ENCODE data around the gene KDM4B. TPM values are rescaled to one million over a fixed set of nuclear protein-coding genes. Genes with fewer than 3 reads are reported as not detected.

KDM4B gene
- total RNA-seq, 2 donors from 2014 or later = 21.0 to 44.8 TPM

GRCh38 chr19:5058521-5059212 lies 89.8 kb downstream of the KDM4B start:
- peaks cover 22 to 25% of the 10 kb centered on the region in 2 donors for H3K36me3 Mint-ChIP-seq
- ATAC-seq = no peak
- DNase-seq (ENCODE audit: low spot score in 2 of 2) = no peak
- H3K27ac Mint-ChIP-seq = no peak overlapping the region
- H3K9me3 Mint-ChIP-seq = peaks cover 6 to 17% of the 10 kb centered on the region in 2 donors

DNA sequence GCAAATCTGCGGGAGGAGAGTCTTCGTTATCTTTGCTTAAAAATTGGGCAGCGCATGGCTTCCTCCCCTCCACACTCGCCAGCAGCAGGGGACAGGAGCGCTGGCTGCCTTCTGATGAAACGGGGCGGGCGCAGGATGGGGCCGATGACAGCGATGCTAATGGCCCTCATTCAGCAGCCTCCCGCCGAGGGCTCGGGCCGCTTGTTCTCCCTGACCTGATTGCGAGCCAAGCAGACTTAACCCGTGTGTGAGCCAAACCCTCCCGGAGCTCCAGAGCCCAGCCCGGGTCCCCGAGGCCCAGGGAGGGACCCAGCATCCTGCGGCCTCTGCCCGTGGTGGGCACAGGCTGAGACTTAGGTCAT lies 90.3 kb downstream of the KDM4B start:
- ATAC-seq (no peak), DNase-seq (ENCODE audit: low spot score in 2 of 2) (no peak)
- Mint-ChIP-seq H3K9me3 (peaks cover 6 to 17% of the 10 kb centered on the region in 2 donors), H3K36me3 (peaks cover 22 to 25% of the 10 kb centered on the region in 2 donors), H3K27ac (no peak overlapping the region)

GRCh38 chr19:5059793-5060192 lies 90.9 kb downstream of the KDM4B start:
- H3K9me3 Mint-ChIP-seq = peaks cover 6 to 17% of the 10 kb centered on the region in 2 donors
- ATAC-seq = no peak
- DNase-seq (ENCODE audit: low spot score in 2 of 2) = no peak
- H3K27ac Mint-ChIP-seq = no peak overlapping the region
- H3K36me3 Mint-ChIP-seq = peaks cover 22 to 25% of the 10 kb centered on the region in 2 donors

DNA sequence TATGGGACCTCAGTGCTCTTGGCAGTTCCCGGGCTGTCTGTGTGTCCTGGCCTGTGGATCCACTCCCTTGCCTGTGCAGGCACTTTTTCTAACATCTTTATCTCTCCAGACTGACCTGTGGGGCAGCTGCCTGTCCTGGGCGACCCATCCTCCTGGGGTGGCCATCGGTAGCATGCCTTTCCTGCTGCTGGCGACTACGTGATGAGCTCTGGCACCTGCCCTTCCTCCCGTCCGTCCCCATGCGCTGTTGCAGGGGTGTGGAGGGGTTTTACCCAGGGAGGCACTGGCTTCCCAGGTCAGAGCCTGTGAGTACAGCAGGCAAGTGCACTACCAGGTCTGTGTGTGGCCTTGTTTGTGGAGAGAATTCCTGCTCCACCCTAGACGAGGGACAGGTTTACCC lies 93.3 kb downstream of the KDM4B start:
- Mint-ChIP-seq H3K9me3 (peaks cover 6 to 17% of the 10 kb centered on the region in 2 donors), H3K27ac (peak overlapping the region in 1 of 2 donors; percentile 65), H3K36me3 (peaks cover 22 to 25% of the 10 kb centered on the region in 2 donors)
- DNase-seq (ENCODE audit: low spot score in 2 of 2) (no peak), ATAC-seq (no peak)

- no peak for ATAC-seq
- Mint-ChIP-seq H3K36me3 (peaks cover 22 to 25% of the 10 kb centered on the region in 2 donors), H3K9me3 (peaks cover 6 to 17% of the 10 kb centered on the region in 2 donors), H3K27ac (no peak overlapping the region)
- DNase-seq (ENCODE audit: low spot score in 2 of 2) = no peak
Observed at GRCh38 chr19:5062799-5063198, 93.9 kb downstream of the KDM4B start.

DNA sequence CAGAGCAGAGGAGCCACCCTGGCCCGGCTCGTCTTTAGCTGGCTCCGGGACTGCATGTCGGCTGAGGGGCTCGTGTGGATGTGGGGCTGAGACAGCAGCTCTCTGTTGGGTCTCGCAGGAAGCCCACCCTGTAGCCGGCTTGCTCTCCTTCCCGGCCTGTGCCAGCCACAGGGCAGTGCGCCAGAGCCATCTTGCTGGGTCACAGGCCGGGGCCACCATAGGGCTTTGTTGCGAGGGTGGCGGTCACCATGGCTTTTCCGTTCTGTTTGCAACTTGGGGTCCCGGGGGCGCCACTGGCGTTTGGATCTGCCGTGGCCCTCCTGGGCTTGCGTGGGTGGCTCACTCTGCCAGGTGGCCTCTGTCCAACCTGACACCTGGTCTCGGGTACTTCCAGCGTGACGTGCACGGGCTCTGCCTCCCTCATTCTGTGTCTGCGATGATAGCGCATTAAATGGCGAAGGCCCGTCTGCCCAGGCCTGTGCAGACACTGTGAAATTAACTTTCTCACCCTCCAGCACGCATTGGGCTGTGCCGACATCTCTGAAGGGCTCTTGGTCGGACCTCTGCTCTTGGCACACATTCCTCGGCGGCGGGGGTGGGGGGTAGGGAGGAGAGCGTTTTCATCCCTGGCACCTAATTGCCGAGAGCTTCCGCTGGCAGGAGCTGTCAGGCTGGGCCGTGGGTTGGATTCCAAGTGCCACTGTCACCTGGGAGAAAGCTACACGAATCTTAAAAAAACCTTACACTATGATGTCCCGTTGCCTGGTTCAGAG lies 95.1 kb downstream of the KDM4B start:
- no peak for ATAC-seq
- Mint-ChIP-seq H3K27ac (no peak overlapping the region), H3K36me3 (peaks cover 22 to 25% of the 10 kb centered on the region in 2 donors), H3K9me3 (peaks cover 6 to 17% of the 10 kb centered on the region in 2 donors)
- DNase-seq (ENCODE audit: low spot score in 2 of 2) = no peak

GRCh38 chr19:5064896-5065295 lies 96.0 kb downstream of the KDM4B start:
- no peak for ATAC-seq
- peaks cover 6 to 17% of the 10 kb centered on the region in 2 donors for H3K9me3 Mint-ChIP-seq
- no peak overlapping the region for H3K27ac Mint-ChIP-seq
- DNase-seq (ENCODE audit: low spot score in 2 of 2) = no peak
- peaks cover 22 to 25% of the 10 kb centered on the region in 2 donors for H3K36me3 Mint-ChIP-seq

DNA sequence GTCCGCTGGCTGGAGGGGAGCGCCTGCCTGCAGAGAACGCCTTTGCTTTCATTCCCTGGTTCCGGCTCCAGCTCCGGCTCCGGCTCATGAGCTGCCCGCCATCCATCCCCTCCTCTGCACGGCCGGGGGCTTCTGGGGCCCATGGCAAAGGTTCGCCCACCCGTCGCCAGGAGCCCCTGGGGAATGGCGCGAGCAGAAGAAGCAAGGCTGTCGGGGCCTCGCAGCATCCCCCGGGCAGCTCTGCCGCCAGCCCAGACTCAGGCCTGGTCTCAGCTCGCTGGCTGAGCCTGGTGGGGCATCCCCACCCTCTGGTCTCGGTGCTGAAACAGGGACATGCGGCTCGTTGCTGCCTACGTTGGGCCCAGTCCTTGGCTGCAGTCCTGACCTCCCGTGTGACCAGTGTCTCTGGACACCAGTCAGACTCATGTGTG lies 96.8 kb downstream of the KDM4B start:
- ATAC-seq = no peak
- Mint-ChIP-seq H3K36me3 (peaks cover 22 to 25% of the 10 kb centered on the region in 2 donors), H3K9me3 (peaks cover 6 to 17% of the 10 kb centered on the region in 2 donors), H3K27ac (no peak overlapping the region)
- DNase-seq (ENCODE audit: low spot score in 2 of 2) = no peak

GRCh38 chr19:5066768-5067167 lies 97.9 kb downstream of the KDM4B start:
- H3K27ac Mint-ChIP-seq = no peak overlapping the region
- ATAC-seq (no peak), DNase-seq (ENCODE audit: low spot score in 2 of 2) (no peak)
- H3K9me3 Mint-ChIP-seq = peaks cover 6 to 9% of the 10 kb centered on the region in 2 donors
- H3K36me3 Mint-ChIP-seq = peaks cover 13 to 16% of the 10 kb centered on the region in 2 donors

- H3K27ac Mint-ChIP-seq = no peak overlapping the region
- H3K9me3 Mint-ChIP-seq = peaks cover 0 to 4% of the 10 kb centered on the region in 2 donors
- peaks cover 6 to 8% of the 10 kb centered on the region in 2 donors for H3K36me3 Mint-ChIP-seq
- ATAC-seq = no peak
- no peak for DNase-seq (ENCODE audit: low spot score in 2 of 2)
Observed at GRCh38 chr19:5067678-5068077, 98.8 kb downstream of the KDM4B start.

GRCh38 chr19:5068233-5069072 lies 99.5 kb downstream of the KDM4B start:
- Mint-ChIP-seq H3K27ac (no peak overlapping the region), H3K9me3 (no peaks in the 10 kb centered on the region), H3K36me3 (peaks cover 0 to under 1% of the 10 kb centered on the region in 2 donors)
- no peak for ATAC-seq
- no peak for DNase-seq (ENCODE audit: low spot score in 2 of 2)

- DNase-seq (ENCODE audit: low spot score in 2 of 2) (no peak), ATAC-seq (no peak)
- H3K27ac Mint-ChIP-seq = no peak overlapping the region
- no peaks in the 10 kb centered on the region for H3K9me3 Mint-ChIP-seq
- H3K36me3 Mint-ChIP-seq = no peaks in the 10 kb centered on the region
Observed at GRCh38 chr19:5070331-5070730, 101.4 kb downstream of the KDM4B start.

DNA sequence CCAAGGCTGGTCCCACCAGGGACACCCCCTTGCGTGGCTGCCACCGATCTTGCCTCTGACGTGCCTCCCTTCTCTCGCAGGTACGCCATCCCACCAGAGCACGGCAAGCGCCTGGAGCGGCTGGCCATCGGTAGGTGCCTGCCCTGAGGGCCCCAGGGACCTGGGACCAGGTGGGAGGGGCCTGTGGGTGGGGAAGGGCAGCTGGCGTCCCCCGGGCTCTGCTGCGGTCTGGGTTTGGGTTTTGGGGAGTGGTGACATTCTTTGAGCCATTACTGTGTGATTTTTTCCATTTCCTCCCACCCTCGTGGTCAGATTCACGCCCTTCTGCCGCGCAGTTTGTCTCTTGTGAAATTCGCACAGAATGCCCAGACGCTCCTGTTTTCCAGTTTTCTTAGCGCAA lies 102.0 kb downstream of the KDM4B start:
- DNase-seq (ENCODE audit: low spot score in 2 of 2) (no peak), ATAC-seq (no peak)
- Mint-ChIP-seq H3K36me3 (no peaks in the 10 kb centered on the region), H3K27ac (no peak overlapping the region), H3K9me3 (no peaks in the 10 kb centered on the region)

GRCh38 chr19:5071579-5071978 lies 102.7 kb downstream of the KDM4B start:
- ATAC-seq (no peak), DNase-seq (ENCODE audit: low spot score in 2 of 2) (no peak)
- H3K27ac Mint-ChIP-seq = no peak overlapping the region
- H3K9me3 Mint-ChIP-seq = no peaks in the 10 kb centered on the region
- no peaks in the 10 kb centered on the region for H3K36me3 Mint-ChIP-seq

DNA sequence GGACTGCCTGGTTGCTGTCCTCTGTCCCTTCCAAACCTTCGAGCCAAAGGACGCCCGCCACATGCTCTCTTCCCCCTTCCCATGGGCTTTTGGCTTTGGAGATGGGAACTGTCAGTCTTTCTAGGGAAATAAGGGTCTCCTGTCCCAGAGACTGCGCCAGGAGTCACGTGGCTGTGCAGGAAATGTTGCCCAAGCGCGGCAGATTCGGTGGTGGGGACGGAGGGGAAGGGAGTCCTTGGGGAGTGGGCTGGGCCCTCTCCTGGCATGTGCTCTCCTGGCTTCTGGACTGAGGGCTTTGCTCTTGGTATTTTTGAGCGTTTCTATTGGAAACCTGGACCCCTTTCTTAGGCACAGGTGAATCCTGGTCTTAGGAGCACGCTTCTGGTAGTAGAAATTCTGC lies 103.2 kb downstream of the KDM4B start:
- no peak for DNase-seq (ENCODE audit: low spot score in 2 of 2)
- ATAC-seq = no peak
- no peaks in the 10 kb centered on the region for H3K9me3 Mint-ChIP-seq
- no peak overlapping the region for H3K27ac Mint-ChIP-seq
- no peaks in the 10 kb centered on the region for H3K36me3 Mint-ChIP-seq

DNA sequence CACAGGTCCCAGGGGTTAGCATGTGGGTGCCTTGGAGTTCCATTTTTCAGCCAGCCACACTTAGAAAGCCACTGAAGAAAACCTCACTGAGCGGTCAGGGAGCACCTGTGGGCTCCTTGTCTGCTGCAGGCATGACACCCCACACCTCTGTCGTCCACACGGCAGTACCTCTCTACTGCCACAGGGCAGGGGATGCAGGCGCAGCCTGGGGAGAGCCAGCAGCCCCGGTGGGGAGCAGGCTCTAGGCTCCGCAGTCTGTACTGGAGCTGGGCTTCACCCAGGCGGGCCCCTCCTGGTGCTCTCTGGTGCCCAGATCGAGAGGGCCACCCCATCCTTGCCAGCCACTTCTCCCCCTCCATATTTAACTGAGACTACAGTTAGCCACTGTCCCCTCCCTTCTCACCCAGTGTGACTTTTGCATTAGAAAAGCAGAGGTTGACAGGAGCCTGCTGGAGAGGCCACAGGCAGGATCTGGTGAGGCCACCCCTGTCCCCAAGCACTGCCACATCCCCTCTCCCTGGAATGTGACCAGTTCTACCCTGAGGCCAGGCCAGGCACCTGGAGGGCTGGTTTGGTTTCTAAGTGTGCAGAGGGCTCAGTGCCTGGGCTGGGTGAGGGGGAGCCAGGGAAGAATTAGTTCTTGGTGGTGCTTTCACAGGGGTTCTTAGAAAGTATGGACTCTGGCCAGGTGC lies 104.4 kb downstream of the KDM4B start:
- Mint-ChIP-seq H3K36me3 (no peaks in the 10 kb centered on the region), H3K27ac (peak overlapping the region in 1 of 2 donors; percentile 69), H3K9me3 (no peaks in the 10 kb centered on the region)
- peak in 1 of 2 donors; percentile 19 for ATAC-seq
- DNase-seq (ENCODE audit: low spot score in 2 of 2) = no peak
